Embryonic facial prominence (tissue), 1 donor: ENCODE results near the gene SF3A1.

Source experiments
- DNase-seq: peaks from one replicate; pipeline ENCODE4 v3.0.0-alpha.2; 2016; ENCODE audit errors: extremely low spot score

The SF3A1 gene

DNA sequence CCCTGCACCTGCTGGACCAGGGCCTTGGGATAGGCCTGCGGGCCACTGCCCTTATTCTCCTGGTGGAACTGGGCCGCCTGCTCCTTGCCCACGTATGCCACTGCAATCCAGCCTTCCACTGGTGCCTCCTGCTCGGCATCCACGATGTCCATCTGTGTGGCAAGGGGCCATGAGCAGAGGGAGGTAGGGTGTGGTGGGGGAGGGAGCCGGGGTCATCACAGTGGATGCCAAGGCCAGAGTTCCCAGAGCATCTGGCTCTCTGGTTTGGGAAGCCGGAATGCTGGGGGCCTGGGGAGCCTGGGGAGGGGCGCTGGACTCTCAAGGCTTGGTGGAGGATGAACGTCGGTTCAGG lies 29.9 kb upstream of the SF3A1 start:
- no peak for DNase-seq

DNA sequence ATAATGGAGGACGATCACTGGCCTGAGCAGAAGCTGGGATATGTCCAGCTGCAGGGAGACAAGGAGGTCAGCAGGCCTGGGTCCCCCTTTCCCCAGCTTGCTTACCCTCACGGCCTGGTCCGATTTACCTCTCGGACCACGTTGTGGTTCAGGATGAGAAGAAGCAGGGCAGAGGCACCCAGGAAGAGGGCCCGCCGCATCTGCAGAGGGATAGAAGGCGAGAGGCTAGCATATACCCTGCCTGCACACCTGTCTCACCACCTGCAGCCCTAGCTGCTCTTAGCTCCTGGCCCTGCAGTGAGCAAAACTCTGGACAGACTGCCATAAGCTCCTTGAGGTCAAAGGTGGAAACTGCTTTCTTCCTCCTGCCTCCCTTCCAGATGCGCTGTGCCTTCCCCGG lies 29.2 kb upstream of the SF3A1 start:
- DNase-seq = no peak

DNA sequence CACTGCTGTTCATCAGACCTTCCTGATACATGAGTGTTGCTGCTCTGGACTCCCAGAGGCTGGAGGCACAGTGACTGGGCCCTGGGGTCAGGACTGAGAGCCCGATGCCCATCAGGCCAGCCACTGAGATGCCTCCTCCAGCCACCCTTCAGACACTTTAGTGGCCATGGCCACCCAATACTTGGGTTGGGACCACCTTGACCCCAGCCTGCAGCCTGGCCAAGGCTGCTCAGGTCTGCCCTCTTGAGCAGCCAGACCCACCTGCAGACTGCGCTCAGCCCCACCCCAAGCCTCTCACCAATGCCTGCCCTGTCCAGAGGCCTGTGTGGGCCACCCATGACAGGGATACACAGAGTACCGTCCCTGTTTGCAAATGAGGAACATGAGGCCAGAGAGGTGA lies 26.4 kb upstream of the SF3A1 start:
- DNase-seq = no peak

DNA sequence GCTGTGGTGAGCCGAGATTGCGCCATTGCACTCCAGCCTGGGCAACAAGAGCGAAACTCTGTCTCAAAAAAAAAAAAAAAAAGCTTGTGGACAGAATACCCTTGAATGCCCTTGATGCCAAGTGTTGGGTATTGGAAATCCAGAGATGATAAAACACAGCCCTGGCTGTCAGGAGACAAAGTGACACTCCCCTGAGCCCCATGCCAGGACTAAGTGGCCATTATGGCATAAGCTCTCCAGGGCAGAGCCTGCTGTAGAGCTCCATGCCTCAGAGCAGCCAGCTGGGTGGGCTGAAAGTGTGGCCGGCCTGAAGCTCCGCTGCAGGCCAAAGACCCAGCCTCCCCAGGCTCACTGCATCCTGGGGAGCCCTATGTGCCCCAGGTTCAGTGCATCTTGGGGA lies 25.6 kb upstream of the SF3A1 start:
- DNase-seq = no peak

DNA sequence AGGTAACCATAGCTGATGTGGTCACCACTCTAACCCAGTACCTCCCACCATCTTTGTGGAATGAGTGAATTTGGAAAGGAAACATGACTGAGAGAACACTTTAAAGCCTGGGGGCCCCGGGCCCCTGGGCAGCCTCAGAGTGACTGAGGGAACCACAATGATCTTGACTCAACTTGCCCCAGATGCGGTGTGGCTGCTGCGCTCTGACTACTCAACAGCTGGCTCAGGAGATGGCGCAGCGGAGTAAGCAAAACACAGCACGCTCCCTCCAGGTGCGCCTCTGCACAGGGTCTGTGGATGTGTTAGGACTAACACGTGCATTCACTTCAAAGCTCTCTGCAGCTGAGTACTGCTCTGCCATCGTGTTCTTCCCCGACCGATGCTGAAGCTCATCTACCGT lies 24.6 kb upstream of the SF3A1 start:
- DNase-seq = no peak

DNA sequence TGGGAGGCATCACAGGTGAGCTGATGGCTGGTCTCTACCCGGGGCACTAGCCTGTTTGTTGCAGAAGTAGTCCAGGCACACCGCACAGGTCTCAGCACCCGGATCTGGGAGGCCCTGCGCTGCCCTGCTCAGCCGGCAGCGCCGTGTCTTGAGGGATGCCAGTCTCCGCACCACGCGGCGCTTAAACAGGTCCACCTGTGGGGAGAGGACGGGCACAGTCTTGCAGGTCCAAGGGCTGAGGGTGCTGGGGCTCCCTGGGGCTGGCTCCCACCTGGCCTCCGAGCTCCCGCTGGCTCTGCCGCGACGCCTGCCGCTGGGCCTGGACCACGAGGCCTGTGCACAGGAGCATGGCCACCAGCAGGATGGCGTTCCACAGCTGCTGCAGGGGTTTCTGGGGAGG lies 23.3 kb upstream of the SF3A1 start:
- no peak for DNase-seq

DNA sequence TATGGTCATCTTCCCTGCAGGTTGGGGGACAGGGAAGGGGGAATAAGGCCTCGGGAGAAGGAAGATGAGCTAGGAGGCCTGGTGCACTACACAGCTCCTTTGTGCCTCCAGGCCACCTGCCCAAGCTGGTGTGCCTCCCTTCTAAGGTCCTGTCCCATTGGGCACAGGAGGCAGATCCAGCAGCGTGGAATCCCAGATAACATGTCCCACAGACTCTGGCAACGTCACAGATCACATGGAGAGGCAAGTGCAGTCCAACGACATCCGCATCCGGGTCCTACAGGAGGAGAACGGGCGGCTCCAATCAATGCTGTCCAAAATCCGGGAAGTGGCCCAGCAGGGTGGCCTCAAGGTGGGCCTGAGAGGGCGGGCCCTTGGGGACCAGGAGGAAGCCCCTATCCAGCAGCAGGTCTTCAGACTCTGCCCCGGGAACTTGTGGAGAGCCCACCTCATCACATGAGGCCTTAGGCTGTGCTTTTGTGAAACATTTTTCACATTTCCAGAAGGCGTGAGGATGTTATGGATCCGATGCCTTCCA lies 18.7 kb upstream of the SF3A1 start:
- no peak for DNase-seq

DNA sequence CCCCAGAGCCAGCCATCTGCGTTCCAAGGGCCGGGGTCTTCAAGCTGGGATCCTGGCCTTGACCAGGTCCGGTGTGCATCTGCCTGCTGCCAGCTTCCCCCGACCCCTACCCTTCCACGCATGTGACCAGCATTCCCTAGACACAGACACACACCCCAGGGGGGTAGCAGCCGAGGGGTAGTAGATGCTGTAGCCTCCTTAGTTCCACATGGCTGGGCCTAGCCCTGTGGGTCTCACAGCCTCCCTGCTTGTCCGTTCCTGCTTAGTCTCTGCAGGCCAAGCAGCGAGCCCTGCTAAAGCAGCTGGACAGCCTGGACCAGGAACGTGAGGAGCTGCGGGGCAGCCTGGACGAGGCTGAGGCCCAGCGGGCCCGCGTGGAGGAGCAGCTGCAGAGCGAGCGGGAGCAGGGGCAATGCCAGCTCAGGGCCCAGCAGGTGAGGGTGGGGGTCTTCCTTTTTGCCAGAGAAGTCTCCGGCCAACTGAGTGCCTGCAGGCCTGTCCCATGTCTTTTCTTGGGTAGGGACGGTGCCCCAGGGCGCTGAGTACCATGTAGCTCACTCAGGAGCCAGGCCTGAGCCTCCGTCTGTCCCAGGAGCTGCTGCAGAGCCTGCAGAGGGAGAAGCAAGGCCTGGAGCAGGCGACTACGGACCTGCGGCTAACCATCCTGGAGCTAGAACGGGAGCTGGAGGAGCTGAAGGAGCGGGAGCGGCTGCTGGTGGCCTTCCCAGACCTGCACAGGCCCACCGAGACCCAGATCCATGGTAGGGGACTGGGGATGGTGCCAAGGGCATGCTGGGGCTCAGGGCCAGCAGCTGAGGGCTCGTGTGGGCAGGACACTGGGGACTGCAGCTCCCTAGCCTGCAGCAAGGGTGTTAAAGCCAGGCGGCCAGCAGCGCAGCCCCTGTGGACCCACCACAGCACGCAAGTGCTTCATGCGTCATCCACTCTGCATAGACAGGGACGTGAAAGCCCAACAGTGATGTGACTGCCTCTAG lies 16.9 kb upstream of the SF3A1 start:
- DNase-seq = no peak

DNA sequence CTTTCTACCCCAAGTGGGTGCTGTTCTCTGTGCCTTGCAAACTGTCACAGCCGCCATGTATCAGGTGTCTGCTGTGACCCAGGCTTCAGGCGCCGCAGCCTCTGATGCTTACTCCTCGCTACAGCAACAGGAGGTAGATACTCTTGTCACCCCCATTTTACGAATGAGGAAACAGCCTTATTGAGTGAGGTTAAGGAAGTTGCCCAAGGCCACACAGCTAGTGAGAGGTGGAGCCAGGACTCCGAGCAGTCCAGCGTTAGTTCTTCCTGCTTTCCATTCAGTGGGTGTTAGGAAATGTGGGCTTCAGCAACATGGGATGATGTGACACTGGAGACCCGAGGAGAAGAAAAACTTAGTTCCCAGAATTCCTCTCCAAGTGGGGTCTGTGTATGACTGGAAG lies 16.2 kb upstream of the SF3A1 start:
- no peak for DNase-seq

DNA sequence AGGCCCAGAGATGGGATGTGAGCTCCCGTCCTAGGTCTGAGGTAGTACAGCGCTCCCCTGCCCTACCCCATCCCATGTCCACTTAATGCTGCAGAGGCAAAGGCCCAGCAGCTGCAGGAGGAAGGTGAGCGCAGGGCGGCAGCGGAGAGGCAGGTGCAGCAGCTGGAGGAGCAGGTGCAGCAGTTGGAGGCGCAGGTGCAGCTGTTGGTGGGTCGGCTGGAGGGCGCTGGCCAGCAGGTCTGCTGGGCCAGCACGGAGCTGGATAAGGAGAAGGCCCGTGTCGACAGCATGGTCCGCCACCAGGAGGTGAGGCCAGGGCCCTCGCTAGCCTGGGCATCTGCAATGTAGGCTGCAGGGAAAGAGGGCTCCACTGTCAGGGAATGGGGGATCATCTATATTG lies 15.3 kb upstream of the SF3A1 start:
- no peak for DNase-seq

DNA sequence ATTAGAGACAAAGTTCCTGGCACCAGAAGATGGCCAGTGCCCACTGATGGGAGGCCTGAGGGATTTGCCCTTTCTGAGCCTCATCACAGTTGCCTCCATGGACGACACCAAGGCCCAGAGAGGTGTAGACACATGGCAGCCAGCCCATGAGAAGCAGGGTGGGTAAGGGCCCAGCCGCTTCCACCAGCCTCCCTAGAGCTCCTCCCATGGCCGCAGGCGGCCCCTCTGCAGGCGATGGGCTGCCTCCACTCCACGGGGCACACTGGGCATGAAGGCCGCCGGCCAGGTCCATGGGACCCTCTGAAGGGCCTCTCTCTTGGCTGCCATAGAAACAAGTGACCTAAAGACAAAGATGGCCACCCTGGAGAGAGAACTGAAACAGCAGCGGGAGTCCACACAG lies 14.6 kb upstream of the SF3A1 start:
- DNase-seq = no peak

DNA sequence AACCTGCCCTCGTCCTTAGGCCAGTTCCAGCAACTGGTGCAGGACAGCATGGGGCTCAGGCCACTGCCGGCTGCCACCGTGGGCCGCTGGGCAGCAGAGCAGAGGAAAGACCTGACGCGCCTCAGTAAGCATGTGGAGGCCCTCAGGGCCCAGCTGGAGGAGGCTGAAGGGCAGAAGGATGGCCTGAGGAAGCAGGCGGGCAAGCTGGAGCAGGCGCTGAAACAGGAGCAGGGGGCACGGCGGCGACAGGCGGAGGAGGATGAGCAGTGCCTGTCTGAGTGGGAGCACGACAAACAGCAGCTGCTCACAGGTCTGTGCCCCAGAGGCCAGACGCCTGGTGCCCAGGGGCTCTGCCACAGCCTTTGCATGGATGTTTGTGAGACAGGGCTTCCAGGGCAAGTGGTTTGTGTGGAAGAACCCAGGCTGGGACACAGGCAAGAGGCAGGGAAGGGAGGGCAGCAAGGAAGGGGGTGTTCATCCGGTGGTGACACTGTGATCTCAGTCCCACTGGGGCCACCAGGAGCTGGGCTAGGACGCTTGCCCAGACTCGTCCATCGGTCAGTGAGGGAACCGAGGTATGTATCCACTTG lies 14.0 kb upstream of the SF3A1 start:
- DNase-seq = no peak

DNA sequence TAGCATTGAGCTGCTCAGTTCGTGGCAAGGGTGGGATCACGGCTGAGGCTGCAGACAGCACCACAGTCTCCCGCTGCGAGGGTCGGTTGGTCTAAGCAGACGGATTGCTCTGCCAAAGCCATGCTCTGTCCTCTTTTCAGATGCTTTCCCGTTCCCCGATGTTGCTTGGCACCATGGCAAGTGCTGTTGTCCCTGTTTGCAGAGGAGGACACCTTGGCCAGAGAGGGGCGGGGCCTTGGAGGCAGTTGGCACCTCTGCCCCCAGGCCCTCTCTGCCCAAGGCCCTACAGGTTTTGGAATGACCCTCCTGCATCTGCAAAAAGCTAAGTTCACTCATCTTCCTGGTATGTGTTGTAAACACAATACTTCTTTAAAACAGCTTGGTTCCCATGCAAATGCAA lies 11.7 kb upstream of the SF3A1 start:
- no peak for DNase-seq

DNA sequence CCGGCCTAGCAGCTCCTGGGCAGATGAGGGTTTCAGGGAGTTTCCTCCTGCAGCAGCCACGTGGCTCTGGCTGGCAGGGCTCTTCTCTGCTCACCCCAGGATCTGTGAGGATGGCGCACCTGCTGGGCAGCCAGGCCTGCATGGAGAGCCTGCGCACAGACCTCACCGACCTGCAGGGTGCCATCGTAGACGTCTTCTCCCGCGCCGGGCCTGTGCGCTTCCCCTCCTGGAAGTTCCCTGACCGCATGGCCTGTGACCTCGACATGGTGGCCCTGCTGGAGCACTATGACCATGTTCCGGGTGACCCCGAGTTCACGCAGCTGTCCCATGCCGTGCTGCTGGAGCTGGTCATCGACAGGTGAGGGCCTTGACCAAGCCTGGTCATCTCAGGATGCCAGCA lies 9.2 kb upstream of the SF3A1 start:
- no peak for DNase-seq

DNA sequence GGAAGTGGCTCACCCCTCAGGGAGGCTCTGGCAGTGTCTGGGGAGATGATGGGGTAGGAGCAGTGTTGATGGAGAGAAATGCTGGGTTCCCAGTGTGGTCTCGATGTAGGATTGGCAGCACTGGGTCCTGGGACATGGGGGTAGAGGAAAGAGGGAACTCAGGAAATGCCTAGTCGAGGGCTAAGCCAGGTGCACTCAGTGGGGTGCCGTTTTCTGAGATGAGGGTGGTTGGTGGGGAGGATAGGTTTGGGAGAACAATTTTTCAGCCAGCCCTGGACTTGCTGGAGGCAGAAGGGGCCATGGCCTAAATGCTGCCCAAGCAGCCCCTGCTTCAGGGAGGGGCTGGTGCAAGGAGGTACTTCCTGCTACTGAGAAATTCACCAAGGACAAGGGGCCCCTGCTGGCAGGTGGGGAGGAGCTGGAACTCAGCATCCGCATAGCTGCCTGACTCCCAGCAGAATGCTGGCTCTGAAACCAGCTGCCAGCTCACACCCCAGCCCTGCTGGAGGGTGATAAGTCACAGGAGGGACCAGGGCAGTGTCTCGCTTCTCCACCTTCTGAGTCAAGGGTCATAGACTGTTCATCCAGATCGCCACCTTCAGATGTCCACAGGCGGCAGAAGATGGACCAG lies 6.1 kb upstream of the SF3A1 start:
- no peak for DNase-seq

DNA sequence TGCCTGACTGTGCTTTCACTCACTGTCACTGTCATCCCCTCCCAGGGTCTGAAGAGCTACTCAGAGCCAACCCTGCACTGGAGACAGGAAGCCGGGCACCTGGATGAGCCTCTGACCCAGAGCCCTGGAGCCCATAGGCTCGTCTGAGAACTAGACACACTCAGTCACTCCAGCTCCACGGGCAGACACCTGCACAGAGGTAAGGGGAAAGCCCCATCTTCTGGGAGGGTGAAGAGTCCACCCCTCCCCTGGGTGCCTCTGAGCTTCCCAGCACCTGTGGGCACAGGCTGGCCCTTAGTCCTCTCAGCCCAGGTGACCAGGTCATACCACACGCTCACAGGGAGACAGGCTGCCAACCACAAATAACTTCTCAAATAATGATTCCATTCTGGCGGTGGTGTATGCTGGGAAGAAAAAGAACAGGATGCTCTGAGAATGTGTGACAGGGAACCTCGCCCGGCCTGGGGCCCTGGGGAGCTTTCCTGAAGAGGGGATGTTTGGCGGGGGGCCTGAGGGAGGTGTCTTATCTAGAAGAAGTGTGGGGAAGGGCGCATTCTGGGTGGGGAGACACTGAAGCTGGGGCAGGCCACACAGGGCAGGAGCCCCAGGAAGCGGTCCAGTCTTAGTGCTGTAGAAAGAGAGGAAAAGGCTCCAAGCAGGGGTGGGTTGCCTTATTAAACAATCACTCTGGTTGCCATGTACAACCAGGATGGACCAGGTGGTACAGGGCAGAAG lies 5.4 kb upstream of the SF3A1 start:
- no peak for DNase-seq

DNA sequence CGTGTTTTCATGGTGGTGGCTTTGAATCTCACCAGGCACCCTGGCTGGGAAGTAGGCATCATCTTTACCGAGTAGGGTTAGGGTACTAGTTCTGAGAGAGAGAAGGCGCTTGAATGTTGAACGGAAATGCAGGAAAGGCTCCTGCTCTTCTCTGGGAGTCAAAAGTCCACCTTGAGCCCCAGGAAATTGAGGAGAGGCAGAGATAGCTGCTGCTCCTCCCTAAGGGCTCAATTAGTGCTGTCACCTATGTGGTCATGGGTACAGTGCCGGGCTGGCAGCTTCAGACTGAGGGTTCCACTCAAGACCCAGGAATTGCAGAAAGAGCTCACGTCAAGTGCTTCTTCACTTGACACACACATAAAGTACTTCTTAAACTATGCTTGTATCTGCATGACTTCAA lies 1.8 kb upstream of the SF3A1 start:
- DNase-seq = no peak

DNA sequence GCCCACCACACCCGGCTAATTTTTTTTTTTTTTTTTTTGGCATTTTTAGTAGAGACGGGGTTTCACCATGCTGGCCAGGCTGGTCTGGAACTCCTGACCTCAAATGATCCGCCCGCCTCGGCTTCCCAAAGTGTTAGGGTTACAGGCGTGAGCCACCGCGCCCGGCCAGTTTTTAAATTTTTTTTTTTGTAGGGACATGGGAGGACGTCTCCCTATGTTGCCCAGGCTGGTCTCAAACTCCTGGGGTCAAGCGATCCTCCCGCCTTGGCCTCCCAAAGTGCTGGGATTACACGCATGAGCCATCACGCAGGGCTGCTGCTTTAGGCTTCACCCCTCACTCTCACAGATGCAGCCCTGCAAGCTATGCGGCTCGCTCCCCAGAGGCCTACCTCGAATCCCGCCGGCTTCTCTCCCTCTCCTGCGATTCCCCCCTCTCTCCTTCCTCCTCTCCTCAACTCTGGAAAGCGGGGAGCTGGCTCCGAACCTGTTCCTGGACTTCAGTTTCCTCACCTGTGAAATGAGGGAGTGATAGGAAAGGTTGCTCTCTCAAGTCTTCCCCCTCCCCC lies 1.0 kb upstream of the SF3A1 start:
- DNase-seq = no peak

DNA sequence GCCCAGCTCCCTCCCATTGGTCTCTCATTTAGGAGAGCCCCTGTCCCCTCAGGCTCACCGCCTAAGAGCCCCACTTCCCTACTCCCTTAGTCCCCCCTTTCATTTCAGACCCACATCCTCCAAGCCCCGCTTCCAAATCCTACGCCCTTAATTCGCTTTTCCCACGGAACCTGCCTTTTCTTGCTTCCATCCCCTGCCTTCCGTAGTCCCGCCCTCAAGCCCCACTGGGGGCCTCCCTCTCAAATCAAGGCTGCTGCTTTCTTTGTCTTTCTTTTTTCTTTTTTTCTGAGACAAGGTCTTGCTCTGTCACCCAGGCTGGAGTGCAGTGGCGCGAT lies 509 bp upstream of the SF3A1 start:
- DNase-seq = peak; percentile 24

DNA sequence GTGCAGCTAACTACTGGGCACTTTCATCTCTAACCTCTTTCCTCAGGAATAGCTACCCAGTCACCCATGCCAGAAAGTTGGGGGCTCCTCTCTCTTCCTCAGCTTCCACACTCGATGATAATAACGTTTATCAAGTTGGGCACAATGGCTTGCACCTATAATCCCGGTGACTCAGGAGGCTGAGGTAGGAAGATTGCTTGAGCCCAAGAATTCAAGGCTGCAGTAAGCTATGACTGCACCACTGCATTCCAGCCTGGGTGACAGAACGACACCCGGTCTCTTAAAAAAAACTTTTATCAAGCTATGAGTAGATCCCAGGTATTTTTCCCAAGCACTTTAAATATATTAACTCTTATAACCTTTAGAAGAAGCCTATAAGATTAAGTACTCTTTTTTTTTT lies 2.0 kb downstream of the SF3A1 start:
- DNase-seq = no peak

DNA sequence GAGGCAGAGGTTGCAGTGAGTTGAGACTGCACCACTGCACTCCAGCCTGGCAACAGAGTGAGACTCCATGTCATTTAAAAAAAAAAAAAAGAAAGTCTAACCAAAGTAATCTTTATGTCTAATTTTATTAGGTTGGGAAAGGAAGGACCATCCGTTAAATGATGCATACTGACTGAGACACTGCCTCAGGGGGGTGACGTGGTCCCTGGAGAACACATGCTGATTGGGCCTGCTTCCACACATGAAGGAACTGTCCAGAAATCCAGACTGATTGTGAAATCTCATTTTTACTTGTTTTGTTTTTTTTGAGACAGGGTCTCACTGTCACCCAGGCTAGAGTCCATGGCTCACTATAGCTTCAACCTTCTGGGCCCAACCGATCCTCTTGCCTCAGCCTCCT lies 5.5 kb downstream of the SF3A1 start:
- no peak for DNase-seq

DNA sequence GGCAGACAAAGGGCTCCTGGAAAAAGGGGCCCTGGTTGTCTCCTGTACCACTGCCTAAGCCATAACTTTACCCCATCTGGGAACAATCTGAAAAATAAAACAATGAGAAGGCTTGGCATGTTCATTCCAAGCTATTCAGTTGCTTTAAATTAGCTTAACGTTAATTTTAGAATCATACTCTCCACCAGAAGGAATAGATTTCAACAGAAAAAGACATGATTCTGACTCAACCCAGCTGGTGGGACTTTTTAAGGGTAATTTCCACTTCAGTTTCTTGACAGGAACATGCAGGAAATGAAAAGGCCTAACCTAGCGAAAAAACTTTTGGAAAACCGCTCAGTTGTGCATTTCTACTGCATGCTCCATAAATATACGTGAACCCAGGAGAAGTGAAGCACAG lies 7.9 kb downstream of the SF3A1 start:
- DNase-seq = peak; percentile 64
